GM19043 (cell line): ENCODE data around the gene DDX60.

ENCODE experiments used
- ATAC-seq: cut with Tn5 transposase; IDR thresholded peaks from one replicate; pipeline ENCODE4 v1.9.1; 2021; ENCODE audit warnings: low read depth; ENCODE audit not compliant: unreplicated experiment

The DDX60 gene

GRCh38 chr4:168208957-168209614 is 109.5 kb downstream of the DDX60 start:
- no peak for ATAC-seq

GRCh38 chr4:168203233-168203911 is 115.2 kb downstream of the DDX60 start:
- no peak for ATAC-seq

- ATAC-seq: no peak
These were observed 117.9 kb downstream of the DDX60 start for GRCh38 chr4:168200685-168201084.

- no peak for ATAC-seq
These were observed 119.1 kb downstream of the DDX60 start for GRCh38 chr4:168199260-168199957.

- ATAC-seq: no peak
These were observed 120.6 kb downstream of the DDX60 start for GRCh38 chr4:168197926-168198325.

GRCh38 chr4:168188754-168189153 is 129.8 kb downstream of the DDX60 start:
- ATAC-seq: peak; percentile 58

- no peak for ATAC-seq
These were observed 134.6 kb downstream of the DDX60 start for GRCh38 chr4:168183717-168184571.

GRCh38 chr4:168177546-168178149 is 140.9 kb downstream of the DDX60 start:
- no peak for ATAC-seq

- ATAC-seq: no peak
These were observed 144.2 kb downstream of the DDX60 start for GRCh38 chr4:168174308-168174707.

- ATAC-seq: no peak
These were observed 150.8 kb downstream of the DDX60 start for GRCh38 chr4:168167714-168168284.
